HL-60/S4 treated with retinoic acid at 250 ng/mL for 4 days and 3 days (cell line): ENCODE results near the gene CHDH.

ENCODE experiments used
- in situ Hi-C: fragments of 300-500 bp; cut with MboI; formaldehyde crosslinking; loops from 2 replicates; pipeline ENCODE4 v1.7.0; 2022; ENCODE audit warnings: low sequenced_read_pairs

CHDH gene

GRCh38 chr3:53824795-53825194 lies 21.4 kb downstream of the CHDH start:
- in situ Hi-C loops: no loop called here

- in situ Hi-C loops: no loop called here
Measured at GRCh38 chr3:53823956-53824657, 22.1 kb downstream of the CHDH start.

GRCh38 chr3:53823026-53823955 lies 22.9 kb downstream of the CHDH start:
- in situ Hi-C loops: no loop called here

GRCh38 chr3:53822331-53822741 lies 23.9 kb downstream of the CHDH start:
- in situ Hi-C loops: no loop called here

- in situ Hi-C loops: no loop called here
Measured at GRCh38 chr3:53821631-53822121, 24.5 kb downstream of the CHDH start.

- in situ Hi-C loops: no loop called here
Measured at GRCh38 chr3:53820756-53821580, 25.3 kb downstream of the CHDH start.

GRCh38 chr3:53820084-53820483 lies 26.1 kb downstream of the CHDH start:
- in situ Hi-C loops: no loop called here

- in situ Hi-C loops: no loop called here
Measured at GRCh38 chr3:53819163-53819868, 26.9 kb downstream of the CHDH start.

- in situ Hi-C loops: no loop called here
Measured at GRCh38 chr3:53818221-53819162, 27.7 kb downstream of the CHDH start.

- in situ Hi-C loops: no loop called here
Measured at GRCh38 chr3:53817809-53818208, 28.4 kb downstream of the CHDH start.

GRCh38 chr3:53817211-53817610 lies 29.0 kb downstream of the CHDH start:
- in situ Hi-C loops: no loop called here

- in situ Hi-C loops: no loop called here
Measured at GRCh38 chr3:53816425-53816824, 29.8 kb downstream of the CHDH start.

- in situ Hi-C loops: no loop called here
Measured at GRCh38 chr3:53815651-53816050, 30.6 kb downstream of the CHDH start.

GRCh38 chr3:53815067-53815466 lies 31.2 kb downstream of the CHDH start:
- in situ Hi-C loops: no loop called here

GRCh38 chr3:53813876-53814275 lies 32.3 kb downstream of the CHDH start:
- in situ Hi-C loops: no loop called here

- in situ Hi-C loops: no loop called here
Measured at GRCh38 chr3:53813229-53813628, 33.0 kb downstream of the CHDH start.

GRCh38 chr3:53812434-53812833 lies 33.8 kb downstream of the CHDH start:
- in situ Hi-C loops: no loop called here

- in situ Hi-C loops: no loop called here
Measured at GRCh38 chr3:53811143-53811927, 34.9 kb downstream of the CHDH start.
